22Rv1 (cell line): ENCODE data around the gene ATAT1.
"Not testable (repeated sequence)": the region's sequence is repeated elsewhere in the genome, so short reads cannot be mapped to it uniquely, and the experiment has no call there.

ENCODE experiments used
- ZFX ChIP-seq: fragments of 450-650 bp; IDR thresholded peaks from 2 replicates; pipeline ENCODE4 v1.6.1; 2017; ENCODE audit warnings: antibody characterized with exemption, borderline replicate concordance
- TF ChIP-seq, protein P1 (sequence below): fragments of 450-650 bp; IDR thresholded peaks from 2 replicates; pipeline ENCODE4 v1.5.1; 2017; ENCODE audit warnings: mild to moderate bottlenecking

DNA sequence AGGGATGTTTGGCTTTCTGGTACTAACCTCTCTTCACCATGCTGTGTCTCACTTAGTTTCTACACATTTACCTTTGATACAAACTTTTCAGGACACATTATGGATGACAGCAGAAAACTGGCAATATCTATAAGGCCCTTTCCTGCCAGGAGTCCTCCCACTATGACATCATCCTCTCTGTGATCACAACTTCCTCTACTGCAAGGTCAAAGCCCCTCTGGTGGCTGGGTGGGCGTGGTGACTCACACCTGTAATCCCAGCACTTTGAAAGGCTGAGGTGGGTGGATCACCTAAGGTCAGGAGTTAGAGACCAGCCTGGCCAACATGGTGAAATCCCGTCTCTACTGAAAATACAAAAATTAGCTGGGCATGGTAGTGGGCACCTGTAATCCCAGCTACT is 39.6 kb downstream of the ATAT1 start:
- TF ChIP-seq, protein P1, sequence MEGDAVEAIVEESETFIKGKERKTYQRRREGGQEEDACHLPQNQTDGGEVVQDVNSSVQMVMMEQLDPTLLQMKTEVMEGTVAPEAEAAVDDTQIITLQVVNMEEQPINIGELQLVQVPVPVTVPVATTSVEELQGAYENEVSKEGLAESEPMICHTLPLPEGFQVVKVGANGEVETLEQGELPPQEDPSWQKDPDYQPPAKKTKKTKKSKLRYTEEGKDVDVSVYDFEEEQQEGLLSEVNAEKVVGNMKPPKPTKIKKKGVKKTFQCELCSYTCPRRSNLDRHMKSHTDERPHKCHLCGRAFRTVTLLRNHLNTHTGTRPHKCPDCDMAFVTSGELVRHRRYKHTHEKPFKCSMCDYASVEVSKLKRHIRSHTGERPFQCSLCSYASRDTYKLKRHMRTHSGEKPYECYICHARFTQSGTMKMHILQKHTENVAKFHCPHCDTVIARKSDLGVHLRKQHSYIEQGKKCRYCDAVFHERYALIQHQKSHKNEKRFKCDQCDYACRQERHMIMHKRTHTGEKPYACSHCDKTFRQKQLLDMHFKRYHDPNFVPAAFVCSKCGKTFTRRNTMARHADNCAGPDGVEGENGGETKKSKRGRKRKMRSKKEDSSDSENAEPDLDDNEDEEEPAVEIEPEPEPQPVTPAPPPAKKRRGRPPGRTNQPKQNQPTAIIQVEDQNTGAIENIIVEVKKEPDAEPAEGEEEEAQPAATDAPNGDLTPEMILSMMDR: not testable (repeated sequence)
- not testable (repeated sequence) for TF ChIP-seq ZFX
